DOHH2 (cell line): ENCODE data around the gene LTB.

ENCODE experiments used
- H3F3A ChIP-seq: fragments of 200-600 bp; sonication (generic), shearing (Covaris generic); 2 replicates; pipeline ENCODE4 v1.6.0; 2016; ENCODE audit warnings: antibody characterized with exemption, mild to moderate bottlenecking; ENCODE audit not compliant: control insufficient read depth, insufficient read depth
- H3K27ac ChIP-seq: fragments of 200-600 bp; sonication (generic); 2 replicates; pipeline ENCODE4 v1.5.1; 2014; ENCODE audit warnings: low read depth, mild to moderate bottlenecking, low read length, moderate library complexity
- H3K27me3 ChIP-seq: fragments of 200-600 bp; sonication (generic); 2 replicates; pipeline ENCODE4 v1.6.1; 2014; ENCODE audit warnings: mild to moderate bottlenecking, low read length, mixed read lengths; ENCODE audit not compliant: control insufficient read depth
- H3K36me3 ChIP-seq: fragments of 200-600 bp; sonication (generic); 2 replicates; pipeline ENCODE4 v1.6.1; 2014; ENCODE audit warnings: mild to moderate bottlenecking, low read length, moderate library complexity, mixed read lengths; ENCODE audit not compliant: control insufficient read depth
- H3K4me1 ChIP-seq: fragments of 200-600 bp; sonication (generic); 2 replicates; pipeline ENCODE4 v1.6.1; 2014; ENCODE audit warnings: mild to moderate bottlenecking, low read length, mixed read lengths; ENCODE audit not compliant: control insufficient read depth
- H3K4me2 ChIP-seq: fragments of 200-600 bp; sonication (generic); 2 replicates; pipeline ENCODE4 v1.6.0; 2014; ENCODE audit warnings: mild to moderate bottlenecking, low read length, moderate library complexity
- H3K4me3 ChIP-seq: fragments of 200-600 bp; sonication (generic); 2 replicates; pipeline ENCODE4 v1.5.1; 2014; ENCODE audit warnings: mild to moderate bottlenecking, low read length, mixed read lengths
- H3K79me2 ChIP-seq: fragments of 200-600 bp; sonication (generic); 2 replicates; pipeline ENCODE4 v1.6.1; 2014; ENCODE audit warnings: mild to moderate bottlenecking, low read length, mixed read lengths; ENCODE audit not compliant: control insufficient read depth
- H3K9me2 ChIP-seq: fragments of 200-600 bp; sonication (generic); replicated peaks from 2 replicates; pipeline ENCODE4 v1.6.1; 2014; ENCODE audit warnings: mild to moderate bottlenecking, low read length, mixed read lengths; ENCODE audit not compliant: control insufficient read depth
- H3K9me3 ChIP-seq: fragments of 200-600 bp; sonication (generic); 2 replicates; pipeline ENCODE4 v1.6.1; 2014; ENCODE audit warnings: antibody characterized with exemption, low read length, mixed read lengths; ENCODE audit not compliant: control insufficient read depth, insufficient read depth
- H4K20me1 ChIP-seq: fragments of 200-600 bp; sonication (generic); 2 replicates; pipeline ENCODE4 v1.6.0; 2014; ENCODE audit warnings: low read depth, mild to moderate bottlenecking, antibody characterized with exemption, low read length, moderate library complexity; ENCODE audit not compliant: control insufficient read depth, insufficient read depth
- EZH2phosphoT487 ChIP-seq: fragments of 200-600 bp; sonication (generic); IDR thresholded peaks from 2 replicates; pipeline ENCODE4 v1.6.1; 2017; ENCODE audit warnings: borderline replicate concordance, mild to moderate bottlenecking, antibody characterized with exemption, low read length, moderate library complexity, mixed read lengths
- TF ChIP-seq, protein P1 (sequence below): fragments of 200-600 bp; sonication (generic); IDR thresholded peaks from one replicate; pipeline ENCODE4 v1.5.1; 2014; ENCODE audit warnings: antibody characterized with exemption, mild to moderate bottlenecking, low read depth, low read length; ENCODE audit not compliant: poor library complexity, severe bottlenecking

LTB gene

GRCh38 chr6:31548544-31548873, 33.7 kb downstream of the LTB start:
- H3K27me3 ChIP-seq: no peaks in the 10 kb centered on the region
- peaks cover 19% of the 10 kb centered on the region for H3F3A ChIP-seq
- no peaks in the 10 kb centered on the region for H3K9me3 ChIP-seq
- H3K4me2 ChIP-seq: peak overlapping the region; percentile 95
- peaks cover 12% of the 10 kb centered on the region for H3K79me2 ChIP-seq
- H3K36me3 ChIP-seq: peaks cover 15% of the 10 kb centered on the region
- peaks cover 56% of the 10 kb centered on the region for H3K4me1 ChIP-seq
- peak overlapping the region; percentile 81 for H3K4me3 ChIP-seq
- no peak for TF ChIP-seq EZH2phosphoT487
- TF ChIP-seq, protein P1, sequence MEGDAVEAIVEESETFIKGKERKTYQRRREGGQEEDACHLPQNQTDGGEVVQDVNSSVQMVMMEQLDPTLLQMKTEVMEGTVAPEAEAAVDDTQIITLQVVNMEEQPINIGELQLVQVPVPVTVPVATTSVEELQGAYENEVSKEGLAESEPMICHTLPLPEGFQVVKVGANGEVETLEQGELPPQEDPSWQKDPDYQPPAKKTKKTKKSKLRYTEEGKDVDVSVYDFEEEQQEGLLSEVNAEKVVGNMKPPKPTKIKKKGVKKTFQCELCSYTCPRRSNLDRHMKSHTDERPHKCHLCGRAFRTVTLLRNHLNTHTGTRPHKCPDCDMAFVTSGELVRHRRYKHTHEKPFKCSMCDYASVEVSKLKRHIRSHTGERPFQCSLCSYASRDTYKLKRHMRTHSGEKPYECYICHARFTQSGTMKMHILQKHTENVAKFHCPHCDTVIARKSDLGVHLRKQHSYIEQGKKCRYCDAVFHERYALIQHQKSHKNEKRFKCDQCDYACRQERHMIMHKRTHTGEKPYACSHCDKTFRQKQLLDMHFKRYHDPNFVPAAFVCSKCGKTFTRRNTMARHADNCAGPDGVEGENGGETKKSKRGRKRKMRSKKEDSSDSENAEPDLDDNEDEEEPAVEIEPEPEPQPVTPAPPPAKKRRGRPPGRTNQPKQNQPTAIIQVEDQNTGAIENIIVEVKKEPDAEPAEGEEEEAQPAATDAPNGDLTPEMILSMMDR: no peak
- H3K27ac ChIP-seq: no peak overlapping the region
- H3K9me2 ChIP-seq: no peaks in the 10 kb centered on the region
- H4K20me1 ChIP-seq: no peaks in the 10 kb centered on the region

- Histone ChIP-seq H3K9me3 (no peaks in the 10 kb centered on the region), H3K36me3 (peaks cover 18% of the 10 kb centered on the region), H3K27ac (peak overlapping the region; percentile 65), H3K79me2 (peaks cover 18% of the 10 kb centered on the region), H3K4me3 (peak overlapping the region; percentile 81), H3K9me2 (no peaks in the 10 kb centered on the region), H3F3A (peaks cover 22% of the 10 kb centered on the region), H4K20me1 (no peaks in the 10 kb centered on the region), H3K27me3 (no peaks in the 10 kb centered on the region), H3K4me2 (peak overlapping the region; percentile 95), H3K4me1 (peaks cover 62% of the 10 kb centered on the region)
- TF ChIP-seq, protein P1: no peak
Measured at GRCh38 chr6:31547727-31548543, 34.3 kb downstream of the LTB start.

GRCh38 chr6:31546958-31547726, 35.1 kb downstream of the LTB start, which contains the start of gene NFKBIL1:
Gene NFKBIL1, plus strand, starts transcription at chr6:31547608. Its CDS starts 87 bp downstream, at chr6:31547695.
- Histone ChIP-seq H3K79me2 (peaks cover 26% of the 10 kb centered on the region), H3K9me3 (no peaks in the 10 kb centered on the region), H4K20me1 (no peaks in the 10 kb centered on the region), H3K27ac (peak within 1 kb of the TSS; percentile 65), H3K36me3 (peaks cover 26% of the 10 kb centered on the region), H3K4me2 (peak within 1 kb of the TSS; percentile 95), H3F3A (peaks cover 22% of the 10 kb centered on the region), H3K9me2 (no peaks in the 10 kb centered on the region), H3K4me1 (peaks cover 66% of the 10 kb centered on the region), H3K4me3 (peak within 1 kb of the TSS; percentile 81), H3K27me3 (no peaks in the 10 kb centered on the region)
- no peak for TF ChIP-seq EZH2phosphoT487
- TF ChIP-seq, protein P1: peak; percentile 8
